PFSK-1 (cell line): Measurements from ENCODE around the gene ST6GALNAC3.

Experiments used
- POLR2AphosphoS5 ChIP-seq: IDR thresholded peaks from 2 replicates; pipeline ENCODE4 v1.6.1; 2012; ENCODE audit warnings: low read depth, mild to moderate bottlenecking, control low read depth, low read length, moderate library complexity
- TAF1 ChIP-seq: IDR thresholded peaks from 2 replicates; pipeline ENCODE4 v1.6.1; 2012; ENCODE audit warnings: low read length, control low read depth, borderline replicate concordance; ENCODE audit not compliant: insufficient read depth
- TF ChIP-seq, protein P1 (sequence below), 2 experiments: IDR thresholded peaks; 2 replicates each; pipeline versions ENCODE4 v1.6.1 to v1.8.0; 2011 to 2012; ENCODE audit warnings: low read depth in 2 of 2, low read length in 2 of 2, control low read depth in 1 of 2, inconsistent platforms in 1 of 2, mild to moderate bottlenecking in 1 of 2, moderate library complexity in 1 of 2; ENCODE audit not compliant: insufficient read depth in 1 of 2

DNA sequence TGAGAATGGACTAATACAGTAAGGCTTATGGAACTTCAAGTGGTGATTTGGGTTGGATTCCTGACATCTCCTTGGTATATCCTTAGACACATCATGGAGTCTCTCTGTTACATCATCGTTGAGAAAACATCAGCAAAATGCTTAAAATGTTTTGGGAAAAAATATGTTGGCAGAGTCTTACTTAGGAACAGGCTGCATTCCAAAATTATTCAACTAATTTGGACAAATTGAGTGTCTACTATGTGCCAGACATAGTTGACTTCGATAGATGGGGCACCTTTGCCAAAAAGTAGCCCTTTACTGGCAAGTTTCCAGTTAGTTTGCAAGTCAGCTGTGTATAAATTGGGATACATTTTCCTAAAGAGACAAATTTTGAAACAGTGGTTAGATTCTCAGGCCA is 539.3 kb downstream of the ST6GALNAC3 start:
- TF ChIP-seq, protein P1, sequence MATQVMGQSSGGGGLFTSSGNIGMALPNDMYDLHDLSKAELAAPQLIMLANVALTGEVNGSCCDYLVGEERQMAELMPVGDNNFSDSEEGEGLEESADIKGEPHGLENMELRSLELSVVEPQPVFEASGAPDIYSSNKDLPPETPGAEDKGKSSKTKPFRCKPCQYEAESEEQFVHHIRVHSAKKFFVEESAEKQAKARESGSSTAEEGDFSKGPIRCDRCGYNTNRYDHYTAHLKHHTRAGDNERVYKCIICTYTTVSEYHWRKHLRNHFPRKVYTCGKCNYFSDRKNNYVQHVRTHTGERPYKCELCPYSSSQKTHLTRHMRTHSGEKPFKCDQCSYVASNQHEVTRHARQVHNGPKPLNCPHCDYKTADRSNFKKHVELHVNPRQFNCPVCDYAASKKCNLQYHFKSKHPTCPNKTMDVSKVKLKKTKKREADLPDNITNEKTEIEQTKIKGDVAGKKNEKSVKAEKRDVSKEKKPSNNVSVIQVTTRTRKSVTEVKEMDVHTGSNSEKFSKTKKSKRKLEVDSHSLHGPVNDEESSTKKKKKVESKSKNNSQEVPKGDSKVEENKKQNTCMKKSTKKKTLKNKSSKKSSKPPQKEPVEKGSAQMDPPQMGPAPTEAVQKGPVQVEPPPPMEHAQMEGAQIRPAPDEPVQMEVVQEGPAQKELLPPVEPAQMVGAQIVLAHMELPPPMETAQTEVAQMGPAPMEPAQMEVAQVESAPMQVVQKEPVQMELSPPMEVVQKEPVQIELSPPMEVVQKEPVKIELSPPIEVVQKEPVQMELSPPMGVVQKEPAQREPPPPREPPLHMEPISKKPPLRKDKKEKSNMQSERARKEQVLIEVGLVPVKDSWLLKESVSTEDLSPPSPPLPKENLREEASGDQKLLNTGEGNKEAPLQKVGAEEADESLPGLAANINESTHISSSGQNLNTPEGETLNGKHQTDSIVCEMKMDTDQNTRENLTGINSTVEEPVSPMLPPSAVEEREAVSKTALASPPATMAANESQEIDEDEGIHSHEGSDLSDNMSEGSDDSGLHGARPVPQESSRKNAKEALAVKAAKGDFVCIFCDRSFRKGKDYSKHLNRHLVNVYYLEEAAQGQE (IDR thresholded peaks at IDR 0.05; ENCODE audit: insufficient read depth in 1 of 2, low read depth in 2 of 2, low read length in 2 of 2), result no peak
- TF ChIP-seq POLR2AphosphoS5 (no peak), TAF1 (no peak)
